GM18519 (cell line): ENCODE results near the gene CCDC59.

Source experiments
- ATAC-seq: cut with Tn5 transposase; IDR thresholded peaks from one replicate; pipeline ENCODE4 v1.9.1; 2021; ENCODE audit warnings: mild to moderate bottlenecking, moderate library complexity; ENCODE audit not compliant: unreplicated experiment, low FRiP score

Gene CCDC59

DNA sequence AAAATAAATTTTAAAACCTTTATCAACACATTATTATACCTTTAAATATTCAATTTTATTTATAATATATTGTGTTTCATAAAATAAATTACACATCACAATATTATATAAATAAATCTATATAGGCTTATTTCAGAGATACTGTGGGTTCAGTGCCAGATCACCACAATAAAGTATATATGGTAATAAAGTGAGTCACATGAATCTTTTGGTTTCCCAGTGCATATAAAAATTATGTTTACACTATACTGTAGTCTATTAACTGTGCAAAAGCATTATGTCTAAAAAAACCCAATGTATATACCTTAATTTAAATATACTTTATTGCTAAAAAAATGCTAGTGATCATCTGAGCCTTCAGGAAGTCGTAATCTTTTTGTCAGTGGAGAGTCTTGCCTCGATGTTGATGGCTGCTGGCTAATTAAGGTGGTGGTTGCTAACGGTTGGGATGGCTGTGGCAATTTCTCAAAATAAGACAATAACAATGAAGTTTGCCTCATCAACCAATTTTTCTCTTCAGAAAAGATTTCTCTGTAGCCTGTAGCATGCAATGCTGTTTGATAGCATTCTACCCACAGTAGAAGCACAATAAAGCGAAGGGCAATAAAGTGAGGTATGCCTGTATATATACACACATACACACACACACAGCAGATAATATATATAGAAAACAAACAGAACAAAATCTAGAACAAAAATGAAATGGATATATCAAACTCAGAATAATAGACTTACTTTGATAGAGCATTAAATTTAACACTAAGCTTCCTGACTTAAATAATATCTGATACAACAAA is 32.4 kb downstream of the CCDC59 start:
- ATAC-seq: no peak

DNA sequence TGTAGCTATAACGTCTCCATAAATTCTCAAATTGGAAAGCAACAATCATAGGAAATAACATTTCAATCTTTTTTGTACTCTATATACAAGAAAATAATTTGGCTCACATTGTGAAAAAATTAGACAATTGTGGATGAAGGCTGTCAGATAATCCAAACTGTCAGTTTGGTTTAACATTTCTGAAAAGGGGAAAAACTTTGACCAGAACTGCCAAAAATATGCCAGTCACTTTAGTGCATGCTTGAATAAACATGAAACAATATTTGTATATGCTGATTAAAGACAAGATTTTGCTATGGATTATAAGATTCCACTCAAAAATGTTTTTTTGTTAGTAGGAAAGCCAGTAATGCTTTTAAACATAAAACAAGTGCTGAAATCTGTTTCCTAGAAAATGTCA is 38.9 kb downstream of the CCDC59 start:
- no peak for ATAC-seq

DNA sequence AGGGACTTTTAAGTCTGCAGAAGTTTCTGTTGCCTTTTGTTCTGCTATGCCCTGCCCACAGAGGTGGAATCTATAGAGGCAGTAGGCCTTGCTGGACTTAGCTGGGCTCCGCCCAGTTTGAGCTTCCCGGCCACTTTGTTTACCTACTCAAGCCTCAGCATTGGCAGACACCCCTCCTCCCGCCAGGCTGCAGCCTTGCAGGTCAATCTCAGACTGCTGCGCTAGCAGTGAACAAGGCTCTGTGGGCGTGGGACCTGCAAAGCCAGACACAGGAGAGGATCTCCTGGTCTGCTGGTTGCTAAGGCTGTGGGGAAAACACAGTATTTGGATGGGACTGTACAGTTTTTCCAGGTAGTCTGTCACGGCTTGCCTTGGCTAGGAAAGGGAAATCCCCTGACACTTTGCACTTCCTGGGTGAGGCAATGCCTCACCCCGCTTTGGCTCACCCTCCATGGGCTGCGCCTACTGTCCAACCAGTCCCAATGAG is 43.7 kb downstream of the CCDC59 start:
- ATAC-seq: no peak
